Measurements from ENCODE around the gene PTPN1.

Gene PTPN1

GRCh38 chr20:50514750-50515149, 4.6 kb downstream of the PTPN1 start:
- no peak for DNase-seq

- DNase-seq: no peak
Measured at GRCh38 chr20:50515471-50516106, 5.4 kb downstream of the PTPN1 start.

GRCh38 chr20:50516180-50516934, 6.2 kb downstream of the PTPN1 start:
- no peak for DNase-seq

DNA sequence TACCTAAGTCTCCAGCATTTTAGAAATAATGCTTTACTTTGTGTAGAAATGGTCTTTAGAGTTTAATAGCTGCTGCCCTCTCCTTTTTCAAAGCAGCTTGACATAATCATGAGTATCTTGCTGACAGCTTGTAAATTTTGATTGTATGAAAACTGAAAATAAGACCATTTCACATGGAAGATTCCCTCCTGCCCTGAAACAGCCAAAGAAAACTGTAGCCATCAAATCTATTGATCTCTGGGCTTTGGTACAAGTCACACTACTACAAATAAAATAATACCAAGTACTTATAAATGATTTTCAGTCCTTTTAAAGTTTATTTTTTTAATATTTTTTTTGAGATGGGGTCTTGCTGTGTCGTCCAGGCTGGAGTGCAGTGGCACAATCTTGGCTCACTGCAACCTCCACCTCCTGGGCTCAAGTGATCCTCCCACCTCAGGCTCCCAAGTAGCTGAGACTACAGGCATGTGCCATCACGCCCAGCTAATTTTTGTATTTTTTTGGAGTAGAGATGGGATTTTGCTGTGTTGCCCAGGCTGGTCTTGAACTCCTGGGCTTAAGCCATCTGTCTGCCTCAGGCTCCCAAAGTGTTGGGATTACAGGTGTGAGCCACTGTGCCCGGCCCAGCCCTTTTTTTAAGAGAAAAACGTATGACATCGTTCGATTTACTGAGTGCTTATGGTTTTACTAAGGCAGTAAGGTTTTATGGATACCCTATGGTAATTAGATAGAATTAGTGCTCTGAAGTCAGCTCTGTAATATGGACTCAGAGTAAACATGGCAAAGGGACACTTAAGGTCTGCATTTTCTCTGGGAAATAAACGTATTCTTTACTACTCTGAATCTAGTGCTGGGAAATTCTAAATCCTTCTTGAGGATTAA, 7.0 kb downstream of the PTPN1 start:
- no peak for DNase-seq

GRCh38 chr20:50517817-50518154, 7.6 kb downstream of the PTPN1 start:
- no peak for DNase-seq

DNA sequence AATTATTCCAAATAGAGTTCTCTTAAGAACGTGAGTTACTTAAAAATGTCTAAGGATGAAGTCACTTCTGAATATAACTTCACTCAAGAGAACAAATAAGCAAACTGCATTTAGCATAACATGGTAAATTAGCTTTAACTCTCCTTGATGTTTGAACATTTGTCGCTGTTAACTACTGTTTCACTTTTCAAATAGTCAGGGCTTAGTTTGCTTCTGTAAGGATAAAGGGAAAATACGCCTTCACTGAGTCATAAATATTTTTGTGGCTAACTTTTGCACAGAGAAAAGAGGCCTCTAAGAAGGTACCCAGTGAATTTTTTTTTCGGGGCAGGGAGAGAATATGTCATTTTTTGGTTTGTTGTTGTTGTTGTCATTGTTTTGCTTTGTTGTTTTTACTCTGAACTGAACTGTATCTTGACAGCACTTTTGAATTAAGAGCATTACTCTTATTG, 8.1 kb downstream of the PTPN1 start:
- DNase-seq: no peak

DNA sequence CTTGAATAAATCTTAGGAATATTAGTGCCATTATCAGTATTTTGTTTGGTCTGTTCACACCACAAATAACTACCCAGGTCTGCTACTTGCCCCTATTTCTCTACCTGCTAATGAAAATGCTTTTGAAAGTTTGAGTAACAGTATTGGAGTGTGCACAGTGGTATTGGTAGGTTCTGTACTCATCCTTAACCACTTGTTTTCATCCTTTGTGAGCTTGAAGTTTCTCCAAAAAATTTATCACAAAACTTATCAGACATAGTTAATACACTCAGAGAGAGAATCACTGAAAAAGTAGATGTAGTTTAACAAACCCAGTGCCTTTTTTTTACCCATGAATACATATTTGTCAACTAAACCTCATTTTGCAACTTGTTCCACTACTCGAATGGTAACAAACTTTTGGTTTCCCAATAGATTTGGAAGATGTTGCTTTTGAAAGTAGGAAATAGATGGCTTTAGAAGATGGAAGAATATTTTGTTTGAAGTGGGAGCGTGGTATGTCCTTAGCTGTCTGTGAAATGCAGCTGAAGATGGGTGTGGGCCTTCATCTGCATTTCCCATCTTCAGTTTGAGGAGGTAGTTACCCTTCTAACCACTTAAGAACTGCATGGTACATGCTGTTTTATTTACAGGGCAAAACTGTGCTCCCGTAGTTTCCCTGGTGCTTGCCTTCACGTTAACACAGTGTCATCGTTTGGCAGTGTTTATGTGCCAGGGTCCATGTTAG, 9.0 kb downstream of the PTPN1 start:
- no peak for DNase-seq

- DNase-seq: no peak
Measured at GRCh38 chr20:50520222-50520880, 10.2 kb downstream of the PTPN1 start.

DNA sequence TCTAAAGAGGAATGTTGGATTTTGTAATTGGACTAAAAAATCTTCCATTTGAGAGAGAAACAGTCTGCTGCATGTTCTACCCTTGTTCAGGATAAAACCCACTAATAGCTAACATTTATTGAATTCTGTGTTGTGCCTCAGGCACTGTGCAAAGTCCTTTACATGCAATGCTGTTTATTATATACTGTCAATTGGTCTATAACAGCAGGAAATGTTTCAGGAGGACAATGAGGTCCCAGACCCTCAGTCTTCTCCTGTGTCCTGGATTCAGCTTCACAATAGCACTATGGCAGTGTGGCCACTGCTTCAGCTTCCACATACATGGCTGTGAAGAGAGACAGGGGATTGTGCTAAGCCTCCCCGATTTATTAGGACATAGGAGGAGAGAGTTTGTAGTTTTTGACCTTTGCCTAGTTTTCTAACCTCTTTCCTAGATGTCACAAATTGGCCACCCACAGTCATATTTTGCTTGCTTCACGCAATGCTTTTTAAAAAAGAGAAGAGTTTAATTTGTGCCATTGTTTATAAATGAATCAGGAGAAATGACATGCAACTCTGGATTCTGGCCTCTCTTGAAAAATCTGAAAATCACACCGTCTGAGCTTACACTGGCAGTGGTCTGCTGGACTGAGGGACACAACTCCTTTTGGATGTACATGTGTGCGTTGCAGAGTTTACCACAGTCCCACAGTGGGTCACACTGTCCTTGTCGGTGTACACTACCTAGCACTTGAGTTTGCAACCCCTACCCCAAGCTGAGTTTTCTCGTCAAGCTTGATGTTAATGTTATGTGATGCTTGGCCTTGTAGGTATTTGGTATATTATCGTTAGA, 11.3 kb downstream of the PTPN1 start:
- DNase-seq: no peak

- no peak for DNase-seq
Measured at GRCh38 chr20:50522053-50522674, 12.0 kb downstream of the PTPN1 start.

DNA sequence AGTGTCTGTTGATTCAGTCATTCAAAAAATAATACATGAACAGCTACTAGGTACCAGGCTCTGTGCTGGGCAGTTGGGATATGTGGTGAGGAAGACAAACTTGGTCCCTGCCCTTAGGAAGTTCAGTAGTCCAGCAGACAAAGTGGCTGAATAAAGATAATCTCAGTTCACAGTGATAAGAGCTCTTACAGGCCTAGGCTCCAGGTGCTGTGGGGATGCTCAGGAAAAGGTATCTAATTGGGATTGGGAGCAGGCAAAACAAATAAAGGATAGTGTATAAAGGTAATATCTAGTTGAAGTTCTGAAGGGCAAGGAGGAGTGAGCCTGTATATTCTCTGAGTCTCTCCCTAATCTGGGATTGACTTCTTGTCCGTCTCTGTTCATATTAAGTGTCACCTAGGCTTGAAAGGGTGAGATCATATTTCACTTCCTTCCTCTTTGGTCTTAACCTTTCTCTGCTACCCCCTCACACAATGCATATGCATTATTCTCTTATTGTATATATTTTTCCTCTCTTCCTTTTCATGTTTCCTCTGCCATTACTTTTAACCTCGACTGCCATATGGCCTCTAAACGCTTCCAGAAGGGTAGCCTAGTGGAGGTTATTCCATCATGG, 13.5 kb downstream of the PTPN1 start:
- no peak for DNase-seq

- no peak for DNase-seq
Measured at GRCh38 chr20:50525681-50526080, 15.5 kb downstream of the PTPN1 start.

DNA sequence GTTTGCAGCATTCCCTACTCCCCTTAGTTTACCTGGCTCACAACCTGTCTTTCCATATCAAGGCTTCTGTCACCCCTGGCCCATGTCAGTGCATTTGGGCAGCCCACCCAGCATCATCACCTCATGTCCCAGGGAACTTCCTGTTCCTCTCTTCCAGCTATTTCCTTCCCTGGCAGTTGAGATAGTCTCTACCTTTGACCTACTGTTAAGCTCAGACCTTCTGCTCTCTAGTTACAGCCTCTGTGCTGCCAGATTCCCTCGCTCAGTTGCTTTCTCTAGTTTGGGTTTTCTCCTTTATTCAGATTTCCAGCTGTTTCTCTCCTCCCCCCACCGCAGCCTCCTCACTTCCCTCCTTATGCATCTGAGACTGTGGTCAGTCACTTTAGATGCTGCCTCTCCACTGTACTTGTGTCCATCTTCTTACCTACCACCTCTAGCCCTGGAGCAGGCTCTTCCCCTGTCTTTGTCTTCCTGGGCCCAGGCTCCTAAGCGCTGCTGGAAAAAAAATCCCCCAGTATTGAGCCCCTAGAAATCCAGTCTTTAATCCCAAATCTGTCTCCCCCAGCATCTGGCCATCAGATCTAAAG, 16.3 kb downstream of the PTPN1 start:
- DNase-seq: no peak

- DNase-seq: no peak
Measured at GRCh38 chr20:50527068-50527605, 17.0 kb downstream of the PTPN1 start.

DNA sequence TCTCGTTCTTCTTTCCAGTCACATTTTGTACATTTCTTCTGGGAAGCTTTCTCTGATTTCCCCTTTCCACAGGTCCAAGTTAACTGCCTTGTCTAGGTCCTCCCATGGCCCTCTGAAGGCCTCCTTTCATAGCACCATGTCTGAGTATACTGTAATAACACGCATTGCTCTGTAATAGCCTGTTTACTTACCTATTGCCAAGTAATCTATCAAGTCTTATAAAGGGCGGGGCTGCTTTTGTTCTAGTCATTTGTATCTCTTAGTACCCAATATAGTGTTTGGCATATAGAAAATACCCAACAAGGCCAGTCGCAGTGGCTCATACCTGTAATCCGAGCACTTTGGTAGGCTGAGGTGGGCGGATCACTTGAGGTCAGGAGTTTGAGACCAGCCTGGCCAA, 17.9 kb downstream of the PTPN1 start:
- no peak for DNase-seq

GRCh38 chr20:50528804-50529351, 18.7 kb downstream of the PTPN1 start:
- no peak for DNase-seq

- no peak for DNase-seq
Measured at GRCh38 chr20:50532221-50532620, 22.0 kb downstream of the PTPN1 start.

GRCh38 chr20:50533061-50533460, 22.9 kb downstream of the PTPN1 start:
- DNase-seq: no peak

GRCh38 chr20:50533464-50533863, 23.3 kb downstream of the PTPN1 start:
- no peak for DNase-seq

- DNase-seq: peak; percentile 88
Measured at GRCh38 chr20:50534567-50534966, 24.4 kb downstream of the PTPN1 start.

Data from NCI-H226 (cell line).